Calu3 (cell line): ENCODE data around the gene MGMT. TPM values are rescaled to one million over a fixed set of nuclear protein-coding genes. Genes with fewer than 3 reads are reported as not detected.

Experiments used
- BruUV-seq: library from RNA; stranded (reverse); fragments of 400-500 nt; replicated peaks from 2 replicates; lab custom pipeline; 2021; lab: Mats Ljungman, UMichigan
- CTCF ChIA-PET: fragments of 300-600 bp; sonication (Branson Sonifier 250); formaldehyde crosslinking; loops from one replicate; lab custom pipeline; 2022; ENCODE audit warnings: antibody characterized with exemption; lab: Charles Lee
- DNase-seq: peaks from one replicate; pipeline ENCODE4 v3.0.0; 2022
- H3K27ac Mint-ChIP-seq: one replicate; pipeline ENCODE4 v1.8.0; 2022; ENCODE audit warnings: mixed read lengths; ENCODE audit not compliant: unreplicated experiment
- H3K27me3 Mint-ChIP-seq: one replicate; pipeline ENCODE4 v1.8.0; 2022; ENCODE audit warnings: mixed read lengths; ENCODE audit not compliant: unreplicated experiment
- H3K36me3 Mint-ChIP-seq: one replicate; pipeline ENCODE4 v1.8.0; 2022; ENCODE audit warnings: mild to moderate bottlenecking, moderate library complexity, mixed read lengths; ENCODE audit not compliant: insufficient read depth, unreplicated experiment
- H3K4me1 Mint-ChIP-seq: one replicate; pipeline ENCODE4 v1.8.0; 2022; ENCODE audit warnings: mild to moderate bottlenecking, low read depth, mixed read lengths; ENCODE audit not compliant: unreplicated experiment
- H3K4me3 Mint-ChIP-seq: one replicate; pipeline ENCODE4 v1.8.0; 2022; ENCODE audit warnings: mild to moderate bottlenecking, low read depth, moderate library complexity, mixed read lengths; ENCODE audit not compliant: unreplicated experiment
- H3K9me3 Mint-ChIP-seq: one replicate; pipeline ENCODE4 v1.8.0; 2022; ENCODE audit warnings: low read depth, mixed read lengths; ENCODE audit not compliant: unreplicated experiment
- intact Hi-C: fragments of 100-400 bp; cut with micrococcal nuclease; formaldehyde crosslinking; loops from one replicate; pipeline ENCODE4 v1.10.0; 2022; ENCODE audit not compliant: unreplicated experiment
- total RNA-seq: library from RNA; stranded (reverse); gene quantifications from 2 replicates; pipeline ENCODE4 v1.2.3, GENCODE V29; 2022
- TF ChIP-seq, protein P1 (sequence below): fragments of 200-600 bp; IDR thresholded peaks from one replicate; pipeline ENCODE4 v1.8.0; 2022; ENCODE audit warnings: antibody characterized with exemption; ENCODE audit not compliant: unreplicated experiment

Gene MGMT
- total RNA-seq, 1 experiment from 2014 or later: 8.3 TPM

DNA sequence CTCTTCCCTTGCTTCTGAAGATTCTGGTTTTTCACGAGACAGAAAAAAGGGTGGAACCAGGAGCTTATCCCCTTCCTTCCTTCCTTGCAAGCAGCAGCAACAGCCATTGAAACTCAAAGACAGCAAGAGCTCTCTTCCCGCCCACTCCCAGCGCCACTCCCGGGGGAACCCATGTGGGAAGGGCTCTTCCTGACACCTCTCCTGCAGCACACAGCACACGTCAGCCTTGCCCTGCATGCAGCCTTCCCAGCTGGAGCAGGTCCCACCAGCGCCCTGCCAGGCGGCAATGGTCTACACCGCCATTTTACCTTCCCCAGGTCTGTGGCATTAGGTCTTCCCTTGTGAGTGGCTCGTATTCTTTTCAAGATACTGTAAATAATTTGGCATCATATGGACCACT lies 161.8 kb downstream of the MGMT start:
- no peak for DNase-seq
- TF ChIP-seq, protein P1, sequence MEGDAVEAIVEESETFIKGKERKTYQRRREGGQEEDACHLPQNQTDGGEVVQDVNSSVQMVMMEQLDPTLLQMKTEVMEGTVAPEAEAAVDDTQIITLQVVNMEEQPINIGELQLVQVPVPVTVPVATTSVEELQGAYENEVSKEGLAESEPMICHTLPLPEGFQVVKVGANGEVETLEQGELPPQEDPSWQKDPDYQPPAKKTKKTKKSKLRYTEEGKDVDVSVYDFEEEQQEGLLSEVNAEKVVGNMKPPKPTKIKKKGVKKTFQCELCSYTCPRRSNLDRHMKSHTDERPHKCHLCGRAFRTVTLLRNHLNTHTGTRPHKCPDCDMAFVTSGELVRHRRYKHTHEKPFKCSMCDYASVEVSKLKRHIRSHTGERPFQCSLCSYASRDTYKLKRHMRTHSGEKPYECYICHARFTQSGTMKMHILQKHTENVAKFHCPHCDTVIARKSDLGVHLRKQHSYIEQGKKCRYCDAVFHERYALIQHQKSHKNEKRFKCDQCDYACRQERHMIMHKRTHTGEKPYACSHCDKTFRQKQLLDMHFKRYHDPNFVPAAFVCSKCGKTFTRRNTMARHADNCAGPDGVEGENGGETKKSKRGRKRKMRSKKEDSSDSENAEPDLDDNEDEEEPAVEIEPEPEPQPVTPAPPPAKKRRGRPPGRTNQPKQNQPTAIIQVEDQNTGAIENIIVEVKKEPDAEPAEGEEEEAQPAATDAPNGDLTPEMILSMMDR: no peak
- H3K4me1 Mint-ChIP-seq: no peaks in the 10 kb centered on the region
- H3K36me3 Mint-ChIP-seq: no peaks in the 10 kb centered on the region
- BruUV-seq: no TSS peak
- peaks cover 6% of the 10 kb centered on the region for H3K9me3 Mint-ChIP-seq
- intact Hi-C loops: no loop called here
- no peaks in the 10 kb centered on the region for H3K27me3 Mint-ChIP-seq
- CTCF ChIA-PET: no interaction called here
- no peak overlapping the region for H3K27ac Mint-ChIP-seq
- H3K4me3 Mint-ChIP-seq: no peak overlapping the region

DNA sequence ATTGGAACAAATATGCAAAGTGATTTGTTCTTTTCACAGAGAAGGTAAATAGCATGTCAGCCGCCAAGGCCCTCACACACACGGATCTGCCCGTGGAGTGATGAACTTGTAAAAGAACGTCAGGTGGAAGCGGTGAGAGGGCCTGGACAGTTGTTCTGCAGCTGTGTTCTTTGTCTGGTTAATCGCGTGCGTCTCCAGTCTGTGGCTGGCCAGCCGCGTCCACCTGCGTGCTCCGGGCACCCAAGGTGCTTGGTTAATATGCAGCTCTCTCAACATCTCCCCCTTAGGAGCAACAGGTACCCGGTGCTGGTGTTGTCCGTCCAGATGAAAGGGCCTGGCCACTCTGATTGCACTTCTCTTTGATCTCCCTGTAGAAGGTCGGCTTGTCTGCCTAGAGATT lies 162.9 kb downstream of the MGMT start:
- Mint-ChIP-seq H3K36me3 (no peaks in the 10 kb centered on the region), H3K4me3 (no peak overlapping the region), H3K27me3 (no peaks in the 10 kb centered on the region), H3K27ac (no peak overlapping the region), H3K4me1 (no peaks in the 10 kb centered on the region), H3K9me3 (peaks cover 7% of the 10 kb centered on the region)
- CTCF ChIA-PET: no interaction called here
- DNase-seq: no peak
- BruUV-seq: no TSS peak
- TF ChIP-seq, protein P1: no peak
- intact Hi-C loops: no loop called here

DNA sequence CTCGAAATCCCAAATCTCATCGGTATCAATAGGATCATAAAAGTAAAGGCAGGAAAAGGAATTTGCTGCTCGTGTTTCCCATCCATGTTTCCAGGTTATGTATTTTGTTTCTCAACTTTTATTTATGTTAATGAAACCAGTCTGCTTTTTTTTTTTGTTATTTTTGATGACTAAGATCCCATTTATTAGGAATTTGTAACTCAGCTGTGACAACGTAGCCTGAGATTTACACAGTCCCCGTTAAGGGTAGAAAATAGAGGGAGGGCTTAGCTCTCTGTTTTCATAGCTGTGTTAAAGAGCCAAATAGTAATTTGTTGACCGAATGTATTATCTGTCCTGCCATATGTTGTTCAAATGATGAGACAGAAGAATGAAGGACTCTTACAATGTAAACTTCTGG lies 164.0 kb downstream of the MGMT start:
- intact Hi-C loops: no loop called here
- peaks cover 7% of the 10 kb centered on the region for H3K9me3 Mint-ChIP-seq
- TF ChIP-seq, protein P1: no peak
- H3K4me3 Mint-ChIP-seq: no peak overlapping the region
- no peak overlapping the region for H3K27ac Mint-ChIP-seq
- CTCF ChIA-PET: no interaction called here
- DNase-seq: no peak
- H3K27me3 Mint-ChIP-seq: no peaks in the 10 kb centered on the region
- no peaks in the 10 kb centered on the region for H3K36me3 Mint-ChIP-seq
- no peaks in the 10 kb centered on the region for H3K4me1 Mint-ChIP-seq
- BruUV-seq: no TSS peak

DNA sequence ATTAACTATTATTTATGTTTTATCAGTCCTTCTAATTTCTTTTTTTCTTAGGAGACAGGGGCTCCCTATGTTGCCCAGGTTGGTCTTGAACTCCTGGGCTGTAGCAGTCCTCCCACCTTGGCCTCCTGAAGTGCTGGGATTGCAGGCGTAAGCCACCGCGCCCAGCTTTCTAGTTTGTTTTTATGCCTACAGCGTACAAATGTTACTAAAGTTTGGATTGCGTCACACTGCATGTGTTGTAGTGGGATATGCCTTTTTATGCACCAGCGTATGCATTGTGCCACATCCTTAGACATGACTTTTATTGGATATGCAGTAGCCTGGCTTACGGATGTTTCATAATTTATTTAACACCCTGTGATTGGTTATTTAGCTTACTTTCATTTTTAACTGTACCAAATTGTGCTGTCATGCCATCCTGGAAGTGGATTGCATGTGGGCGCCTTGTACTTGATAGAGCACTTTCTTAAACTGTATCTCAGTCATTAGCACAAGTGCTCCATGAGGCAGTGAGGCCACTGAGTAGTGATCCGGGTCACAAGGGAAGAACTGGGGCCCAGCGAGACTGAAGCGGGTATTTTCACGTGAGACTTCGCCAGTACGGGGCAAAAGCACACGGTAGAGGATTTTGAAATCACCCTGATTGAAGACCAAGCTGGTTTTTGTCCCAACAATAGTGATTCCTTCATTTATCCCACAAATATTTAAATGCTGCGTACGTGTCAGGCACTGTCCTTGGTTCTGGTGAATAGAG lies 165.0 kb downstream of the MGMT start:
- DNase-seq: no peak
- CTCF ChIA-PET: no interaction called here
- BruUV-seq: no TSS peak
- Mint-ChIP-seq H3K27ac (no peak overlapping the region), H3K36me3 (no peaks in the 10 kb centered on the region), H3K4me1 (no peaks in the 10 kb centered on the region), H3K4me3 (no peak overlapping the region), H3K27me3 (no peaks in the 10 kb centered on the region), H3K9me3 (peaks cover 7% of the 10 kb centered on the region)
- TF ChIP-seq, protein P1: no peak
- intact Hi-C loops: no loop called here
